ENCODE measurements around the gene MAP3K14. TPM values are rescaled to one million over a fixed set of nuclear protein-coding genes. Genes with fewer than 3 reads are reported as not detected.

Gene MAP3K14
- total and polyA plus RNA-seq, 7 donors, result 12.4 to 53.5 (median 24.6) TPM

GRCh38 chr17:45308016-45308365, 8.8 kb downstream of the MAP3K14 start:
- Histone ChIP-seq H3K36me3 (ENCODE audit: insufficient read depth in 1 of 2, low read depth in 1 of 2) (peaks cover 0 to 5% of the 10 kb centered on the region in 2 donors), H3K4me3 (no peak overlapping the region), H3K9me3 (no peaks in the 10 kb centered on the region), H3K27me3 (ENCODE audit: insufficient read depth in 3 of 3, low read length in 2 of 3) (no peaks in the 10 kb centered on the region), H3K4me1 (peaks cover 88% of the 10 kb centered on the region), H3K27ac (peak overlapping the region; percentile 96)
- intact Hi-C loops (cut with DNase I), result no loop called here
- TF ChIP-seq, protein P1, sequence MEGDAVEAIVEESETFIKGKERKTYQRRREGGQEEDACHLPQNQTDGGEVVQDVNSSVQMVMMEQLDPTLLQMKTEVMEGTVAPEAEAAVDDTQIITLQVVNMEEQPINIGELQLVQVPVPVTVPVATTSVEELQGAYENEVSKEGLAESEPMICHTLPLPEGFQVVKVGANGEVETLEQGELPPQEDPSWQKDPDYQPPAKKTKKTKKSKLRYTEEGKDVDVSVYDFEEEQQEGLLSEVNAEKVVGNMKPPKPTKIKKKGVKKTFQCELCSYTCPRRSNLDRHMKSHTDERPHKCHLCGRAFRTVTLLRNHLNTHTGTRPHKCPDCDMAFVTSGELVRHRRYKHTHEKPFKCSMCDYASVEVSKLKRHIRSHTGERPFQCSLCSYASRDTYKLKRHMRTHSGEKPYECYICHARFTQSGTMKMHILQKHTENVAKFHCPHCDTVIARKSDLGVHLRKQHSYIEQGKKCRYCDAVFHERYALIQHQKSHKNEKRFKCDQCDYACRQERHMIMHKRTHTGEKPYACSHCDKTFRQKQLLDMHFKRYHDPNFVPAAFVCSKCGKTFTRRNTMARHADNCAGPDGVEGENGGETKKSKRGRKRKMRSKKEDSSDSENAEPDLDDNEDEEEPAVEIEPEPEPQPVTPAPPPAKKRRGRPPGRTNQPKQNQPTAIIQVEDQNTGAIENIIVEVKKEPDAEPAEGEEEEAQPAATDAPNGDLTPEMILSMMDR (IDR thresholded peaks at IDR 0.05), result no peak
- ATAC-seq, result no peak
- 35 to 70% (median 49%) methylated on average over 6 of the region's 6 CpGs for WGBS, 3 donors
- DNase-seq, result no peak

DNA sequence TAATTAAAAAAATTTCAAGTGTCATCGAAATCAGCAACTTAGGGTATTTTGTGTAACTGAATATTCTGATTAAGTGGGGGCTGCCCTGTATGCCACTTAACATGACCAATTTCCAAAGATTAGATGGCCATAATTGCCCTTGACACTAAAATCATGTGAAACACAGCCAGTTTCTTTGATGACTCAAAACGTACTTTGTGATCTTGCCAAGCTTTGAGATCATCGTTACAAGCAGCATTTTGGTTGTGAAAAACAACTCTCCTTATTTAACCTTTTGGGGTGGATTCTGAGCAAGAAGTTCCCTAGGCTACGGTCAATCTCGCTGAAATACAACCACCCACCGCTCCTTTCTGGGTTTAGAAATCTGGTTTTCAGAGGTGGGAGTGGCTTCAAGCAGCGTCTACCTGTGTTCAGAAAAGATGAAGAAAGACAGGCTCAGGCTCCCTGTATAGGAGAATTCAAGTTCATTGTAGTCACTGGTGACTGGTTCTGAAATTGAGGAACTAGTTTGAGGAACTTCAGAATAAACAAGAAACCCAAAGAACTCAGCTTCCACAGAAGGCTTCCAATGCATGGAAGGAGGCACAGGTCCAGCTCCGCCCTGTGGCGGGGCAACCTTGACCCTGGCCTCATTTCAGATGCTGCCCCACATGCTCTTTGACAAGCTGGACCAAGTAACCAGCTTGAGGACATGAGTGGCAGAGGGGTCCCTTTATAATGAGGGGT, 9.4 kb downstream of the MAP3K14 start:
- H3K4me1 ChIP-seq, result peaks cover 87% of the 10 kb centered on the region
- TF ChIP-seq, protein P1 (IDR thresholded peaks at IDR 0.05), result no peak
- no peak overlapping the region for H3K4me3 ChIP-seq
- DNase-seq (no peak), ATAC-seq (no peak)
- peak overlapping the region; percentile 96 for H3K27ac ChIP-seq
- 29 to 54% (median 32%) methylated on average over 9 of the region's 9 CpGs for WGBS, 3 donors
- H3K27me3 ChIP-seq (ENCODE audit: insufficient read depth in 3 of 3, low read length in 2 of 3), result no peaks in the 10 kb centered on the region
- no peaks in the 10 kb centered on the region for H3K9me3 ChIP-seq
- intact Hi-C loops (cut with DNase I), result no loop called here
- peaks cover 0 to 5% of the 10 kb centered on the region in 2 donors for H3K36me3 ChIP-seq (ENCODE audit: insufficient read depth in 1 of 2, low read depth in 1 of 2)

DNA sequence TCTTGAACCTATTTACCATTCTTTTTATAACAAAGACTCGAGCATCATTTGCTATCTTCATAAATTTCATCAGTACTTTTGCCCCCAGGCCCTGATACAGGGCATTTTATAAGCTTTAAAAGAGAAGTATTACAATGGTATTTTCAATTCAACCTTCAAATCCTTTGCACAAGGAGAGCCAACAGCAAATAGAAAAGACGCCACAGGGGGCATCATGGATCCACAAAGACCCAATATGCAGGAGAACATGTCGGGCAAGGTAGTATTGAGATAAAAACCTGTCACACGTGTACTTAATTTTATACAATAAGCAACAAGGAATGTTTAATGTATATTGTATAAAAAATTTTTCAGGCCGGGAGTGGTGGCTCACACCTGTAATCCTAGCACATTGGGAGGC, 10.2 kb downstream of the MAP3K14 start:
- WGBS, 3 donors, result 56 to 76% (median 62%) methylated on average over 5 of the region's 5 CpGs

GRCh38 chr17:45306094-45306493, 10.7 kb downstream of the MAP3K14 start:
- Histone ChIP-seq H3K4me3 (peak overlapping the region; percentile 20), H3K4me1 (peaks cover 86% of the 10 kb centered on the region), H3K36me3 (ENCODE audit: insufficient read depth in 1 of 2, low read depth in 1 of 2) (peaks cover 0 to 5% of the 10 kb centered on the region in 2 donors), H3K27me3 (ENCODE audit: insufficient read depth in 3 of 3, low read length in 2 of 3) (no peaks in the 10 kb centered on the region), H3K27ac (peak overlapping the region; percentile 96), H3K9me3 (no peaks in the 10 kb centered on the region)
- 47 to 53% (median 51%) methylated on average over 4 of the region's 4 CpGs for WGBS, 3 donors
- DNase-seq (no peak), ATAC-seq (no peak)
- intact Hi-C loops (cut with DNase I), result no loop called here
- TF ChIP-seq, protein P1 (IDR thresholded peaks at IDR 0.05), result no peak

More for the DNA sequence above, 10.2 kb downstream of the MAP3K14 start:
- TF ChIP-seq, protein P1 (IDR thresholded peaks at IDR 0.05), result no peak
- peaks cover 87% of the 10 kb centered on the region for H3K4me1 ChIP-seq
- no peak for DNase-seq
- H3K9me3 ChIP-seq, result no peaks in the 10 kb centered on the region
- H3K4me3 ChIP-seq, result peak overlapping the region; percentile 20
- no peak for ATAC-seq
- H3K36me3 ChIP-seq (ENCODE audit: insufficient read depth in 1 of 2, low read depth in 1 of 2), result peaks cover 0 to 5% of the 10 kb centered on the region in 2 donors
- H3K27ac ChIP-seq, result peak overlapping the region; percentile 96
- H3K27me3 ChIP-seq (ENCODE audit: insufficient read depth in 3 of 3, low read length in 2 of 3), result no peaks in the 10 kb centered on the region
- intact Hi-C loops (cut with DNase I), result no loop called here
